Sigmoid colon (tissue), 7 donors: ENCODE results near the gene BAZ1B. TPM values are rescaled to one million over a fixed set of nuclear protein-coding genes. Genes with fewer than 3 reads are reported as not detected.

ENCODE experiments used
- DNase-seq: peaks from one replicate; pipeline ENCODE4 v3.0.0-alpha.2; 2019
- H3K27ac ChIP-seq, 4 donors: fragments of 200-600 bp; sonication (generic); one replicate each; pipeline ENCODE4 v1.5.1; 2016 to 2019; ENCODE audit warnings: mild to moderate bottlenecking in 1 of 4
- H3K27me3 ChIP-seq, 3 donors: fragments of 200-600 bp; sonication (generic); one replicate each; pipeline ENCODE4 v1.5.1; 2019; ENCODE audit warnings: mild to moderate bottlenecking in 1 of 3
- H3K36me3 ChIP-seq, 4 donors: fragments of 200-600 bp; sonication (generic); one replicate each; pipeline ENCODE4 v1.5.1; 2016 to 2019
- H3K4me1 ChIP-seq, 4 donors: fragments of 200-600 bp; sonication (generic); one replicate each; pipeline ENCODE4 v1.5.1; 2017 to 2019
- H3K4me3 ChIP-seq, 4 donors: fragments of 200-600 bp; sonication (generic); one replicate each; pipeline ENCODE4 v1.5.1; 2017 to 2019; ENCODE audit warnings: mild to moderate bottlenecking in 2 of 4, moderate library complexity in 1 of 4
- H3K9me3 ChIP-seq, 4 donors: fragments of 200-600 bp in 3 of 4; sonication (generic) in 3 of 4; one replicate each; pipeline versions ENCODE4 v1.5.1 to v1.6.1; 2013 to 2019
- CTCF ChIP-seq, 4 experiments: fragments of 450-650 bp in 3 of 4; fragments of 200-600 bp in 1 of 4; IDR thresholded peaks; one replicate each; pipeline ENCODE4 v1.5.1; 2016 to 2019; ENCODE audit warnings: antibody characterized with exemption in 4 of 4, mild to moderate bottlenecking in 3 of 4, moderate library complexity in 2 of 4
- EP300 ChIP-seq, 4 donors: sonication (generic); formaldehyde crosslinking; IDR thresholded peaks; one replicate each; pipeline ENCODE4 v1.6.1; 2017; ENCODE audit warnings: antibody characterized with exemption in 4 of 4
- POLR2A ChIP-seq, 2 donors: fragments of 450-650 bp; IDR thresholded peaks; one replicate each; pipeline ENCODE4 v1.6.1; 2016; ENCODE audit warnings: antibody characterized with exemption in 2 of 2, mild to moderate bottlenecking in 2 of 2, moderate library complexity in 2 of 2
- POLR2AphosphoS5 ChIP-seq, 4 donors: sonication (generic); formaldehyde crosslinking; IDR thresholded peaks; one replicate each; pipeline ENCODE4 v1.6.1; 2017; ENCODE audit warnings: antibody characterized with exemption in 4 of 4
- WGBS, 2 donors: extraction: QIAGEN DNeasy Blood & Tissue Kit; methylation state at CpG; one replicate each; pipeline ENCODE4 v1.1.7; 2013; 5-methylcytosine and 5-hydroxymethylcytosine counted together
- intact Hi-C: fragments of 100-400 bp; cut with DNase I; formaldehyde crosslinking; loops from one replicate; pipeline ENCODE4 v1.15.1; 2023
- polyA plus RNA-seq, 3 donors: library from polyadenylated mRNA; stranded (reverse); fragments of 200-250 nt; gene quantifications; one replicate each; pipeline ENCODE4 v1.2.3, GENCODE V29; 2013
- total RNA-seq, 4 donors: library from RNA; depleted of rRNA; stranded (reverse); fragments of >200 nt; gene quantifications; one replicate each; pipeline ENCODE4 v1.1.0, GENCODE V29; 2016
- donor health status: healthy with polysubstance abuse.
- donor health status: Bipolar disorder and iron deficiency.
- donor health status: healthy.

Gene BAZ1B
- total and polyA plus RNA-seq, 7 donors, result 13.8 to 67.3 (median 47.2) TPM

- DNase-seq, result no peak
- 81 to 90% methylated on average over 8 of the region's 8 CpGs for WGBS, 2 donors
- no peak overlapping the region for H3K4me3 ChIP-seq
- no peak overlapping the region for H3K27ac ChIP-seq
- intact Hi-C loops, result no loop called here
- H3K27me3 ChIP-seq, result peaks cover 5 to 31% (median 22%) of the 10 kb centered on the region in 3 donors
- peaks cover 0 to 21% (median 10%) of the 10 kb centered on the region in 4 donors for H3K4me1 ChIP-seq
- TF ChIP-seq POLR2AphosphoS5 (IDR thresholded peaks at IDR 0.05) (no peak), EP300 (IDR thresholded peaks at IDR 0.05) (no peak), CTCF (IDR thresholded peaks at IDR 0.05) (no peak), POLR2A (IDR thresholded peaks at IDR 0.05) (no peak)
- no peaks in the 10 kb centered on the region for H3K9me3 ChIP-seq
- no peaks in the 10 kb centered on the region for H3K36me3 ChIP-seq
Observed at GRCh38 chr7:73427902-73428787, 93.9 kb downstream of the BAZ1B start.

DNA sequence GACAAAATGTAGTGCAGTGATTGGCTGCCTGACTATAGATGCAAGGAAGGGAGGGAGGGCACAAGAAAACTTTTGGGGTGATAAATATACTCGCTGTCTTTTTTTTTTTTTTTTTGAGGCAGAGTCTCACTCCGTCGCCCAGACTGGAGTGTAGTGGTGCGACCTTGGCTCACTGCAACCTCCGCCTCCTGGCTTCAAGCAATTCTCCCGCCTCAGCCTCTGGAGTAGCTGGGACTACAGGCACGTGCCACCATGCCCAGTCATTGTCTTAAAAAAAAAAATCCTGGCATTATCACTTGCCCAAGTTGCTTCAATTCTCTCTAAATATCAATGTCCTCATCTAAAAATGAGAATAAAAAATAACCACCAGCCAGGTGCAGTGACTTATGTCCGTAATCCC is 96.1 kb downstream of the BAZ1B start:
- DNase-seq, result no peak
- Histone ChIP-seq H3K27me3 (peaks cover 5 to 18% (median 10%) of the 10 kb centered on the region in 3 donors), H3K9me3 (no peaks in the 10 kb centered on the region), H3K36me3 (no peaks in the 10 kb centered on the region), H3K27ac (no peak overlapping the region), H3K4me3 (no peak overlapping the region), H3K4me1 (peaks cover 0 to 19% (median 8%) of the 10 kb centered on the region in 4 donors)
- 88 to 93% methylated on average over 8 of the region's 8 CpGs for WGBS, 2 donors
- TF ChIP-seq POLR2AphosphoS5 (IDR thresholded peaks at IDR 0.05) (no peak), CTCF (IDR thresholded peaks at IDR 0.05) (no peak), EP300 (IDR thresholded peaks at IDR 0.05) (no peak), POLR2A (IDR thresholded peaks at IDR 0.05) (no peak)
- intact Hi-C loops, result no loop called here

DNA sequence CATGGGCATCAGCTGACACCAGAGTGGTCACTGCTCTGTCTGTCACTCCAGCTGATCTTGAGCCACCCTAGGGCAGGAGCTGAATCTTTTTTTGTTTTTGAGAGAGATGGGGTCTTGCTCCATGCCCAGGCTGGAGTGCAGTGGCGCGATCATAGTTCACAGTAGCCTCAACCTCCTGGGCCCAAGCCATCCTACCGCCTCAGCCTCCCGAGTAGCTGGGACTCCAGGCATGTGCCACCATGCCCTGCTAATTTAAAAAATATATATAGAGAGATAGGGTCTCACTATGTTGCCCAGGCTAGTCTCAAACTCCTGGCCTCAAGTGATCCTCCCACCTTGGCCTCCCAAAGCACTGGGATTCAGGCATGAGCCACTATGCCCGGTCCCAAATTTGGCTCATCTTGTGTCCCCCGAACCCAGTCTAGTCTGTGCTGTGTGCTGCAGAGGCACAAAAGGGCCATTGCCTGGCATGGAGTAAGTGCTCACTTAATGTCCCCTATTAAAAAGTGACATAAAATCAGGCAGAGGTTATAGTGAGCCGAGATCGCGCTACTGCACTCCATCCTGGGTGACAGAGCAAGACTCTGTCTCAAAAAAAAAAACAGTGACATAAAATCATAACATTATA is 96.6 kb downstream of the BAZ1B start:
- TF ChIP-seq CTCF (IDR thresholded peaks at IDR 0.05) (no peak), POLR2A (IDR thresholded peaks at IDR 0.05) (no peak)
- Histone ChIP-seq H3K36me3 (no peaks in the 10 kb centered on the region), H3K27ac (no peak overlapping the region), H3K4me3 (no peak overlapping the region), H3K9me3 (no peaks in the 10 kb centered on the region), H3K4me1 (peaks cover 0 to 19% (median 8%) of the 10 kb centered on the region in 4 donors), H3K27me3 (peaks cover 5 to 18% (median 10%) of the 10 kb centered on the region in 3 donors)
- intact Hi-C loops, result no loop called here
- no peak for DNase-seq
- 96 to 98% methylated on average over 9 of the region's 9 CpGs for WGBS, 2 donors

DNA sequence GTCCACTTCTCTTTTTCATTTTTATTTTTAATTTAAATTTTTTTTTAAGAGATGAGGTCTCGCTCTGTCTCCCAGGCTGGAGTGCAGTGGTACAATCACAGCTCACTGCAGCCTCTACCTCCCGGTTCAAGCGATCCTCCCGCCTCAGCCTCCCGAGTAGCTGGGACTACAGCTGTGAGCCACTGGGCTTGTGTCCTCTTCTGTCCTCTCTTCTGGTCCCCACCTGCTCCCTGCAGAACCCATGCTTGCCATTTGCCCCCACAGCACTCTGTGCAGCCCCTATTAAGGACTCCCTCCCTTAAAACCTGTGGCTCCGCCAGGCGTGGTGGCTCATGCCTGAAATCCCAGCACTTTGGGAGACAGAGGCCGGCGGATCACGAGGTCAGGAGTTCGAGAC is 97.6 kb downstream of the BAZ1B start:
- WGBS, 2 donors, result 93% methylated on average over 11 of the region's 11 CpGs
- TF ChIP-seq EP300 (IDR thresholded peaks at IDR 0.05) (no peak), POLR2AphosphoS5 (IDR thresholded peaks at IDR 0.05) (no peak), CTCF (IDR thresholded peaks at IDR 0.05) (no peak), POLR2A (IDR thresholded peaks at IDR 0.05) (no peak)
- peak overlapping the region in 2 of 4 donors; percentile 23 to 33 for H3K27ac ChIP-seq
- H3K27me3 ChIP-seq, result peaks cover 5 to 12% (median 10%) of the 10 kb centered on the region in 3 donors
- no peaks in the 10 kb centered on the region for H3K36me3 ChIP-seq
- peaks cover 0 to 18% (median 8%) of the 10 kb centered on the region in 4 donors for H3K4me1 ChIP-seq
- intact Hi-C loops, result no loop called here
- H3K9me3 ChIP-seq, result no peaks in the 10 kb centered on the region
- H3K4me3 ChIP-seq, result peak overlapping the region in 3 of 4 donors; percentile 29 to 40 (median 39)
- DNase-seq, result no peak
